HepG2 (cell line): Measurements from ENCODE around the gene SYTL3. TPM values are rescaled to one million over a fixed set of nuclear protein-coding genes. Genes with fewer than 3 reads are reported as not detected.

Source experiments
- ATAC-seq: fragments of 200-7000 bp; cut with Tn5 transposase; 3 replicates; pipeline ENCODE4 v1.9.1; 2020; ENCODE audit warnings: mild to moderate bottlenecking, moderate library complexity
- BruUV-seq: library from RNA; stranded (reverse); fragments of 400-500 nt; replicated peaks from 2 replicates; lab custom pipeline; 2021; lab: Mats Ljungman, UMichigan
- CTCF ChIA-PET: fragments of 300-600 bp; formaldehyde crosslinking; extraction: SDS; loops from one replicate; lab custom pipeline; 2021; ENCODE audit warnings: low total read pairs, inconsistent platforms, low intra/inter-chr PET ratio; lab: Yijun Ruan, JAX
- POLR2A ChIA-PET: fragments of 350-600 bp; sonication (Branson Sonifier 250); formaldehyde crosslinking; loops from one replicate; lab custom pipeline; 2020; ENCODE audit warnings: antibody characterized with exemption, inconsistent platforms; lab: Yijun Ruan, JAX
- DNase-seq: peaks from one replicate; pipeline ENCODE4 v3.0.0-alpha.2; 2015; ENCODE audit warnings: low spot score
- FAIRE-seq: peaks from 3 replicates; lab custom pipeline; 2011; peaks lifted over from hg19 to GRCh38; lab: Jason Lieb, UNC
- H2AFZ ChIP-seq: one replicate; pipeline ENCODE4 v1.6.1; 2011; ENCODE audit warnings: low read length, inconsistent platforms
- H3K27ac ChIP-seq: fragments of 300-600 bp; 3 replicates; pipeline ENCODE4 v1.8.0; 2011; ENCODE audit warnings: mixed run types, mild to moderate bottlenecking, mixed read lengths, low read length, inconsistent platforms; ENCODE audit not compliant: insufficient read depth; ENCODE audit errors: extremely low read length
- H3K27me3 ChIP-seq, 2 experiments: fragments of 200-600 bp in 1 of 2; 2 replicates in 1 of 2; 3 replicates in 1 of 2; pipeline versions ENCODE4 v1.6.0 to v1.8.0; 2011; ENCODE audit warnings: low read length in 2 of 2, mild to moderate bottlenecking in 2 of 2, moderate library complexity in 2 of 2, inconsistent platforms in 1 of 2; ENCODE audit not compliant: insufficient read depth in 2 of 2, control insufficient read depth in 1 of 2
- H3K36me3 ChIP-seq, 2 experiments: fragments of 200-600 bp in 1 of 2; replicated peaks in 1 of 2; 2 replicates in 1 of 2; 3 replicates in 1 of 2; pipeline versions ENCODE4 v1.5.1 to v1.8.0; 2011; ENCODE audit warnings: low read length in 2 of 2, inconsistent platforms in 1 of 2; ENCODE audit not compliant: insufficient read depth in 2 of 2, control insufficient read depth in 1 of 2
- H3K4me1 ChIP-seq: 2 replicates; pipeline ENCODE4 v1.5.1; 2012; ENCODE audit warnings: low read length, inconsistent platforms; ENCODE audit not compliant: insufficient read depth
- H3K4me2 ChIP-seq: 2 replicates; pipeline ENCODE4 v1.6.0; 2011; ENCODE audit warnings: low read depth, low read length, inconsistent platforms
- H3K4me3 ChIP-seq, 3 experiments: fragments of 200-600 bp in 1 of 3; sonication (generic), shearing (Covaris generic) in 1 of 3; replicated peaks in 1 of 3; 2 replicates each; pipeline ENCODE4 v1.5.1; 2011 to 2016; ENCODE audit warnings: low read length in 3 of 3, inconsistent platforms in 2 of 3, low read depth in 2 of 3, mild to moderate bottlenecking in 2 of 3, control low read depth in 1 of 3, mixed read lengths in 1 of 3; ENCODE audit not compliant: insufficient read depth in 1 of 3
- H3K79me2 ChIP-seq: one replicate; pipeline ENCODE4 v1.6.1; 2011; ENCODE audit warnings: low read length, inconsistent platforms; ENCODE audit not compliant: insufficient read depth
- H3K9ac ChIP-seq: 2 replicates; pipeline ENCODE4 v1.6.0; 2011; ENCODE audit warnings: mild to moderate bottlenecking, low read depth, low read length, inconsistent platforms; ENCODE audit not compliant: insufficient read depth
- H3K9me3 ChIP-seq: 2 replicates; pipeline ENCODE4 v1.5.1; 2012; ENCODE audit warnings: mild to moderate bottlenecking, low read length
- H4K20me1 ChIP-seq: 2 replicates; pipeline ENCODE4 v1.6.0; 2011; ENCODE audit warnings: inconsistent platforms, mild to moderate bottlenecking, low read length, moderate library complexity; ENCODE audit not compliant: insufficient read depth
- ATF6 ChIP-seq: sonication (generic); formaldehyde crosslinking; conservative IDR thresholded peaks from 2 replicates; pipeline ENCODE4 v1.4.0; 2020; ENCODE audit warnings: missing genetic modification reagents
- HDAC1 ChIP-seq: sonication (generic); formaldehyde crosslinking; IDR thresholded peaks from 2 replicates; pipeline ENCODE4 v1.5.1; 2020; ENCODE audit warnings: mild to moderate bottlenecking, missing genetic modification reagents
- HNF4A ChIP-seq: sonication (generic); formaldehyde crosslinking; IDR thresholded peaks from 2 replicates; pipeline ENCODE4 v1.4.0; 2020; ENCODE audit warnings: missing genetic modification reagents
- NR2F2 ChIP-seq: IDR thresholded peaks from 2 replicates; pipeline ENCODE4 v1.6.1; 2012; ENCODE audit warnings: low read depth, inconsistent platforms, borderline replicate concordance
- SALL1 ChIP-seq: sonication (generic); formaldehyde crosslinking; IDR thresholded peaks from 2 replicates; pipeline ENCODE4 v1.8.0; 2022; ENCODE audit warnings: mild to moderate bottlenecking, missing genetic modification reagents
- ZBTB37 ChIP-seq: sonication (generic); formaldehyde crosslinking; IDR thresholded peaks from 2 replicates; pipeline ENCODE4 v1.4.0; 2020; ENCODE audit warnings: mild to moderate bottlenecking, missing genetic modification reagents
- ZEB1 ChIP-seq: IDR thresholded peaks from 2 replicates; pipeline ENCODE4 v1.6.1; 2012; ENCODE audit warnings: mild to moderate bottlenecking, low read depth, inconsistent platforms; ENCODE audit not compliant: insufficient replicate concordance
- ZNF101 ChIP-seq: sonication (generic); formaldehyde crosslinking; IDR thresholded peaks from 2 replicates; pipeline ENCODE4 v1.4.0; 2020; ENCODE audit warnings: mild to moderate bottlenecking, low read depth, missing genetic modification reagents, borderline replicate concordance
- ZNF138 ChIP-seq: sonication (generic); formaldehyde crosslinking; IDR thresholded peaks from 2 replicates; pipeline ENCODE4 v1.5.0; 2020; ENCODE audit warnings: mild to moderate bottlenecking, low read depth, missing genetic modification reagents
- ZNF263 ChIP-seq: sonication (generic); formaldehyde crosslinking; IDR thresholded peaks from 2 replicates; pipeline ENCODE4 v1.4.0; 2020; ENCODE audit warnings: missing genetic modification reagents
- ZNF33A ChIP-seq: sonication (generic); formaldehyde crosslinking; IDR thresholded peaks from 2 replicates; pipeline ENCODE4 v1.5.1; 2020; ENCODE audit warnings: missing genetic modification reagents, mild to moderate bottlenecking, moderate library complexity, borderline replicate concordance
- ZSCAN21 ChIP-seq: sonication (generic); formaldehyde crosslinking; IDR thresholded peaks from 2 replicates; pipeline ENCODE4 v1.8.0; 2022; ENCODE audit warnings: mild to moderate bottlenecking, missing genetic modification reagents, moderate library complexity, borderline replicate concordance
- ZSCAN25 ChIP-seq: sonication (generic); formaldehyde crosslinking; IDR thresholded peaks from 2 replicates; pipeline ENCODE4 v1.8.0; 2022; ENCODE audit warnings: mild to moderate bottlenecking, missing genetic modification reagents
- WGBS: methylation state at CpG from one replicate; pipeline ENCODE4 v1.1.6; 2017; ENCODE audit warnings: low lambda C conversion rate; 5-methylcytosine and 5-hydroxymethylcytosine counted together
- in situ Hi-C: cut with HindIII; loops from 2 replicates; pipeline ENCODE4 v1.10.0; 2017; ENCODE audit warnings: low pct_unique_long_range_greater_than_20kb; ENCODE audit not compliant: extremely low pct_ligation_motif_present
- intact Hi-C: fragments of 100-400 bp; cut with micrococcal nuclease; formaldehyde crosslinking; loops from one replicate; pipeline ENCODE4 v1.10.0; 2022; ENCODE audit not compliant: unreplicated experiment
- polyA plus RNA-seq, 8 experiments: library from polyadenylated mRNA; depleted of rRNA in 3 of 8; stranded (reverse) in 7 of 8; unstranded in 1 of 8; fragments of >200 nt; fragmentation: Illumina TruSeq in 4 of 8; extraction: Trizol in 4 of 8; gene quantifications; 2 replicates each; pipeline versions ENCODE4 v1.2.1 to v1.2.3, GENCODE V29; 2011 to 2016; ENCODE audit warnings: low read depth in 4 of 8, missing spikeins in 1 of 8, mixed read lengths in 1 of 8; ENCODE audit not compliant: insufficient read depth in 1 of 8
- total RNA-seq, 5 experiments: library from RNA; depleted of rRNA; stranded (reverse); fragments of >200 nt; fragmentation: Illumina TruSeq; extraction: Trizol; gene quantifications; 2 replicates each; pipeline ENCODE4 v1.2.3, GENCODE V29; 2016; ENCODE audit warnings: low read depth in 1 of 5

SYTL3 gene
- total and polyA plus RNA-seq, 2 of the 13 experiments (the other 11 are each of a cell fraction or from before 2014, with no cell fraction given), result 0.11 to 0.28 TPM

- intact Hi-C loops, result no loop called here
- no TSS peak for BruUV-seq
- TF ChIP-seq HNF4A (CRISPR knock-in tag), result peak; percentile 46; the same call in 1 of the 2 replicates
- 0 out of 2 replicates have a peak, but pooled peaks have one; percentile 17 for TF ChIP-seq HDAC1 (CRISPR knock-in tag)
- TF ChIP-seq SALL1 (CRISPR knock-in tag), result 0 out of 2 replicates have a peak, but pooled peaks have one; percentile 6
- peak; percentile 81 for TF ChIP-seq ZNF263 (CRISPR knock-in tag)
- peak; percentile 60; the same call in 1 of the 2 replicates for TF ChIP-seq ZSCAN21 (CRISPR knock-in tag)
- TF ChIP-seq ZEB1, result no peak
- TF ChIP-seq ZNF33A (CRISPR knock-in tag), result no peak
- peak; percentile 70 for ATAC-seq
- Histone ChIP-seq H4K20me1 (no peaks in the 10 kb centered on the region), H3K36me3 (no peaks in the 10 kb centered on the region), H3K27me3 (peaks cover 0 to 33% of the 10 kb centered on the region in 2 experiments; a peak in 4 of 5 replicates), H3K4me2 (peak overlapping the region; percentile 25), H3K4me1 (peaks cover 28% of the 10 kb centered on the region), H3K79me2 (no peaks in the 10 kb centered on the region), H3K4me3 (0 out of 6 replicates have a peak overlapping the region, but pooled peaks of 1 of the 3 experiments have one; percentile 14), H3K27ac (no peak overlapping the region), H2AFZ (no peak overlapping the region), H3K9me3 (no peaks in the 10 kb centered on the region), H3K9ac (no peak overlapping the region)
- in situ Hi-C loops, result no loop called here
- ChIA-PET CTCF (no interaction called here), POLR2A (no interaction called here)
- 4% methylated on average over 9 of the region's 9 CpGs for WGBS
- no peak for DNase-seq
- FAIRE-seq, result no peak
Observed at GRCh38 chr6:158751921-158752320, 102.1 kb downstream of the SYTL3 start.

GRCh38 chr6:158752613-158753012, 102.8 kb downstream of the SYTL3 start:
- H2AFZ ChIP-seq, result no peak overlapping the region
- ChIA-PET CTCF (no interaction called here), POLR2A (interaction anchor here (0.7 kb wide), 1 partner anchor 67 kb away, joined by 3 read pairs; the partner anchor contains the start of gene EZR)
- H3K4me2 ChIP-seq, result peak overlapping the region; percentile 25; the same call in 1 of the 2 replicates
- in situ Hi-C loops, result no loop called here
- no peak overlapping the region for H3K4me3 ChIP-seq
- ATAC-seq (no peak), DNase-seq (no peak), FAIRE-seq (no peak)
- no peaks in the 10 kb centered on the region for H3K79me2 ChIP-seq
- WGBS, result 20% methylated on average over 3 of the region's 3 CpGs
- no peaks in the 10 kb centered on the region for H3K36me3 ChIP-seq
- no peaks in the 10 kb centered on the region for H4K20me1 ChIP-seq
- no peaks in the 10 kb centered on the region for H3K9me3 ChIP-seq
- peaks cover 1 to 38% of the 10 kb centered on the region in 2 experiments; a peak in 4 of 5 replicates for H3K27me3 ChIP-seq
- H3K4me1 ChIP-seq, result peaks cover 28% of the 10 kb centered on the region
- BruUV-seq, result no TSS peak
- H3K9ac ChIP-seq, result no peak overlapping the region; the same call in 1 of the 2 replicates
- TF ChIP-seq ATF6 (no peak), ZBTB37 (CRISPR knock-in tag) (no peak), ZNF101 (CRISPR knock-in tag) (no peak), ZNF138 (CRISPR knock-in tag) (no peak), NR2F2 (no peak), ZSCAN25 (no peak)
- intact Hi-C loops, result no loop called here
- no peak overlapping the region for H3K27ac ChIP-seq
